ENCODE results near the gene ITGA1.

ITGA1 gene

DNA sequence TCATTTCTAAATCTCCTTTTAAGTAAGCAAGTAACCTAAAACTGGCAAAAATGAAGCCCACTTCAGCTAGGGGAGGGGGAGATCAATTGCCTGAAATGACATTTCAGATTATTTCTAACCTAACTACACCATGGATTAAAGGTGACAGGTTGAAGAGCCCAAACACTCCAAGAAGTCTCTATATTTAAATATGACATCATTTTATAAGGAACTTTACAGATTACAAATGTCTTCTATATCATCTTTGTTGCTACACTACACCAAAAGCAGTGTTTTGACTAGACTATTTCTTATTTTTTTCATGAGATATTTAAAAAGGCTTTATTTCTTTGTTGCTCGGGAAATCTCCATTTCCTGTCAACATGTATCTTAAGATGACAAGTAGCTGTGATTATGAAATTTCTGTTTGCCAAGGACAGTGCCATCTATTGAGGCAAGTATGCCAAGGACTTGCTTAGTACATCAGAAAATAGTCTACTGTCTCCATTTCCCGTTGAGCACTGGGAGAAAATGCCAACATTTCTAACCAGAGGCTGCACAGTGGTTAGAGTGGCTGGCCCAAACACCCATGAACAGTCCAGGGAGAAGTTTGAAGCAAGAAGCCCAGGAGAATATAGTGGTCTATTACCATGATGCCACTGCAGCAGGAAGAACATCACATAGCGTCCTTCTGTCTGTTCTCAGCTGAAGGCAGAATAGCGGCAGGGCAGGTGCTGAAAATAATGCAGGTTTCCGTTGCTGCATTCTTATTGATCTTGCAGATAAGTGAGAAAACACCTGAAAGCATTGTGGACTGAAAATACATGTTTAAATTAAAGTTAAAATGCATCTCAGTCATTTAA, 108.1 kb downstream of the ITGA1 start:
- no peak for DNase-seq (ENCODE audit: low read depth in 2 of 2)

DNA sequence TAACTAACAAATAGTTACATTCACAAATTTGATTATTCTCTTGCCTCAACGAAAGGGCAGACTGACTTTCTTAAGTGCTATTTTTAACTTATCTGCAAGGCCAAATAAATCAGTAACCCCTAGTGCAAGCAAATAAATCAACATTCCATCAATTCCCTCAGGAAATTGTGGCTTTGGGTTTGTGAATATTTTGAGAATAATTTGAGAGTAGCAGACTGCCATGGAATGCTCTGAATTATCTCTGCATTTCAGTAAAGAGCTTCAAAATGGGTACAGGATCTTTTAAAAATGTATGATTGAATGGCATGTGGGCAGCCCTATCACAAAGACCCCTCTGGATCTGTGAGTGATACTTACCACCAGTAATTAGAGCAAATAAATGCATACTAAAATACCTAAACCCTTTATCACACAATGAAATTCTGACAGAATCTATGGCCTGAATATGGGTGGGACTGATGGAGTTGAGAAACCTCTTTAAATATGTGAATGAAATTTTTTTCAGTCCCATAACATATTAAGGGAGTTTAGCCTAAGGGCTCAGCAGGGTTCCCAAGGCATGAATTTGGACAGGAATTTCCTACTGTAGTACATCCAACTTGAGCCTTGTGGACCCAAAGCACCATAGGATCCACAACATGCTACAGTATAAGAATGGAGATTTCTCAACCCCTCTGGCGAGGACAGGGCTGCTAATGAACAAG, 109.0 kb downstream of the ITGA1 start:
- DNase-seq (ENCODE audit: low read depth in 2 of 2), result no peak

DNA sequence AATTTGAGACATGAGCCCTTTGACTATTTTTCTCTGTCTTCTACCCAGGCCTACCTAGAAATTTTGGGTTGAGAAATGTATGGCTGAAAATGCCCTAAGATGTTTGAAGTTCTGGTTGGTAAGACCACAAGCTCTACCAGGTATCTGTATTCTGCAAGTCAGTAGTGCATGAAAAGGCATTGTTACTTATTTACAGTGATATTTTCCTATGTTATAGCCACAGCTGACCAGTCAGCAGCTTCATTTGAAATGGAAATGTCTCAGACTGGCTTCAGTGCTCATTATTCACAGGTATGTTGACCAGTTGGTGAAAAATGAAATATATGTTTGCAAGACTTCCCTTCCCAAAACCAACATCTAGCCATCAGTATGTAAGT, 109.5 kb downstream of the ITGA1 start:
- no peak for DNase-seq (ENCODE audit: low read depth in 2 of 2)

DNA sequence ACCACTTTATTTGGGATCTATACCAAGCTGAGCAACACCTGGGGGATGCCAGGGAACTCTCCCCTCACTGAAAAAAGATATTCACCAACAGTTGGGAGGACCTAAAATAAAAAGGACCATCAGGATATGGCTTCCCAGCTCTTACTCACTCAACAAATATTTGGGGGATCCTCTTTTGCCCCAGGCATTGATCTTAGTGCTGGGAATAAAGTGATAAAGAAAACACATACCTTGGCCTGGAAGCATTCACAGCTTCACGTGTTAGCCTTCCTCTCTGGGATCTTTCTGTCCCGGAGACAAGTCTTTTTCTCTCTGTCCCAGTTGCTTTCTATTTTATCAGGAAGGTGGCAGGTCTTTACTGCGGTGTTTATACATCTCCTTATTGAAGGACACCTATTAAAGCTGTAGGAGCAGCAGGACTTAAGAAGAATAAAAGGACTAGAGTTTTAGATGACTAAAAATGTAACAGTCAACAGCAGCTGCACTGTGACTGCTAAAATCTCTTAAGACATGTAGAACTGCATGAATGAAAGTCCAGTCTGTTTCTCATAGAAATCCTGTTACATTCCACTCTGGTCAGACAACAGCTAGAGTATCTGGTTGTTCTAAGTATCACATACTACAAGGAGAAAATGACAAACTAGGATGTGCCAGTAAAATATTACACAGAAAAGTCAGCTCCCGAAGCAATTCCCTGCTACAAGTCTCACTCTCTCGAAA, 111.4 kb downstream of the ITGA1 start:
- no peak for DNase-seq (ENCODE audit: low read depth in 2 of 2)

DNA sequence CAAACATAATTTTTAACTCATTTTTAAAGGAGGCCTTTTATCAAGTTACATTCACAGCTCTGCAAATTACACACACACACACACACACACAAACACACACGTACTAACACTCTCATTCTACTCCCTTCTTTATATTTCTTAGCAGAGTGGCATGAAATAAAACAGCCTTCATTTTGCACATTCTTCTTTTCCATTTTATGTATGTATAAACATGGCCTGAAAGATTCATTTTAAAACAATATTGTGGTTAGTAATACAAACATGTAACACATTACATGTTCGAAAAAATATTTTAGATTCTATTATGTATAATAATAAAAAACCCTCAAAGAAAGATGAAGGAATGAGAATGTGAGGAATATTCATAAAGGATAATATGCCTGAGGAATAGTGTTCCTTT, 115.4 kb downstream of the ITGA1 start:
- no peak for DNase-seq (ENCODE audit: low read depth in 2 of 2)

DNA sequence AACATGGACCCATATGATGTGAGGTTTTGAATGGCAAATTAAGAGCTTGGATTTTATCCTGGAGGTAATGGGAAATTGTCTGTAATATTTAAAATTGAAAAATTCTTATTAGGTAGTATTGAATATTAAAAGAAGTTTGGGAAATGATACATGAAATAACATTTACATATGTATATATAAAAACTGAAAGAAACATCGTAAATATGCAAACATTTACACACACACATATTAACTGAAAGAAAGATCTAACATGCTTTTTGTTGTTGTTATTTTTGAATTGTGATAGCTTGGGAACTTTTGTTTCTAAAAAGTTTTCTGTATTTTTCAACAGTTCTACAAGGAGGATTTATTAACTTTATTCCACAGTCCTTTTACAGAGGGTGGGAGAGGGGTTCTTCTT, 118.6 kb downstream of the ITGA1 start:
- DNase-seq (ENCODE audit: low read depth in 2 of 2), result no peak

DNA sequence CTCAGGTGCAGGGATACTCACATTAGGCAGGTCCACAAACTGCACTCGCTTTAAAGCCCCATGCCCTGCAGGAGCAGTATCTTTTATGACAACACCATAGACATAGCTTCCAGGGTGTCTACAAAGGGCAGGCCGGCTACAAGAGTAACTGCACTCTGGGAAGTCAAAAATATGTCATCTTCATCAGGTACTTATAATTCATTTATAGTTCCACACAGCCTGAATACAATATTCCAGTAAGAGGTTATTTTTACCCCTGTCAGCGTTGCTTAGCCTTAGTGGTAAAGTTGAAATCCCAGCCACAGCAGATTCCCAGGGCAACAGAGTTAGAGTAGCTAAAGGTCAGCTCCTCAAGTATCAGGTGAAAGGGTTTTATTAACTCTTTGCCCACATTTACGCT, 119.1 kb downstream of the ITGA1 start:
- DNase-seq (ENCODE audit: low read depth in 2 of 2), result no peak

DNA sequence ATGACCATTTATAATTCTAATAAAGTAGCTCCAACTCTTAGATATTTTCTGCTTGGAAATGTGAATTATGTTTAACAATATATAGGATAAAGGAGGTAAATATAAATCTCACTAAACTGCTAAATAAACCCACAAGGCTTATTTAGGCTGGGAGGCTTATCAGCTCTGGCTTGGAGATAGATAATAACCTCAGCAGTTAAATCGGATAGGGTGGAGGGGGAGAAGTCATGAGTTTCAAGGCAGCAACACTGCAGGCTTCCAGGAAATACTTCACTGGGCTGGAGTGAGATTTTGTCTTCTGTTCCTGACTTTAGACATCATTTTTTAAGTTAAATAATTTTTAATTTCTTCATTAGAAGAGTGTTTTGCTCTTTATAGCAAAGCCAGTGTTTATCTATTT, 121.5 kb downstream of the ITGA1 start:
- DNase-seq (ENCODE audit: low read depth in 2 of 2), result no peak

DNA sequence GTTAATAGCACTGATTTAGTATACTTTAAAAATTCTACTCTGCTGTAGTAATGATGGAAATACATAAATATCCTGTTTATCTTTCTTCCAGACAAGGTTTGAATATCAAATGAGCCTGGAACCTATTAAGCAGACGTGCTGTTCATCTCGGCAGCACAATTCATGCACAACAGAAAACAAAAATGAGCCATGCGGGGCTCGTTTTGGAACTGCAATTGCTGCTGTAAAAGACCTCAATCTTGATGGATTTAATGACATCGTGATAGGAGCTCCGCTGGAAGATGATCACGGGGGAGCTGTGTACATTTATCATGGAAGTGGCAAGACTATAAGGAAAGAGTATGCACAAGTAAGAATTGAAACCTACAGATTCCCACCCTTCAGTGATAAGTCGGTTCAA, 122.4 kb downstream of the ITGA1 start:
- no peak for DNase-seq (ENCODE audit: low read depth in 2 of 2)

DNA sequence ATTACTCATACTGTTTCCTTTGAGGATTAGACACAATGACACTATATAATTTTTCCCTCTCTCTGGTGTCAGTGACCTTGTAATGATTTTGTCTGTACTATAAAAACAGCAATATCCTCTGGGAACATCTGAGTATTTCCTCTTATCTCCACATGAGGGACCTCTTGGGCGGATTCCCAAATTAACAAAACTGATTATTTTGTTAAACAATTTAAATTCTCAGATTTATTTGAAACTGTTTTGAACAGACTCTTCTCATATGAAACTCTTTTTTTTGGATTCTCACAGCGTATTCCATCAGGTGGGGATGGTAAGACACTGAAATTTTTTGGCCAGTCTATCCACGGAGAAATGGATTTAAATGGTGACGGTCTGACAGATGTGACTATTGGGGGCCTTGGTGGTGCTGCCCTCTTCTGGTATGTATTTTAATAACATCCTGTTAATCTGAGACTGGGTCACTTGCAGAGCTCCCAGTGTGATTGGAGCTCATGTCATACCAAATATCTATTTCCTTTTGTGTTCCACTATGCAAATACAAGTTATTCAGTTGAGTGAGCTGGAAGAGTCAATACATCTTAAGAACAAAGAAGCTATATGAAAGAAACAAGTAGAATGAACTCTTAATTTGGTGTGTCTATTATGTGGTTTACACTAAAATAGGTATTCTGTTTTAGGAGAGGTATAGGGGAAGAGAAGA, 127.6 kb downstream of the ITGA1 start:
- peak; percentile 12 to 22 for DNase-seq (ENCODE audit: low read depth in 2 of 2)

DNA sequence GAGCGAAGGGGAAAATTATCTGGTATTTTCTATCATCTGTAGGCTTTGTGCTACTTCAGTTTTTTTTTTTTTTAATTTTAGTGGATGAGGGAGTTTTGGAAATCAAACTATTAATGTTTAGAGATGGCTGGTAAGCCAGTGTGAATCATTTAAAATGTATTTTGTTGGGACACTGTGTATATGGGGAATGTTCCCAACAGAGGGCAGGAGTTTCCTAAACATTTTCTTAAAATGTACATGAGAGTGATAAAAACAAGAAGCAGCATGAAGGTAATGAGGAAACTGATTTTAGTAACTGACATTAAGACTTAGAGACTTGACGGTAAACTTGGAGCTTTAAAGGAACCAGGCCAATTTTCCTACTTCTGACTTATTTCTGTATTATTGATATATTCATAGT, 133.2 kb downstream of the ITGA1 start:
- DNase-seq (ENCODE audit: low read depth in 2 of 2), result no peak

DNA sequence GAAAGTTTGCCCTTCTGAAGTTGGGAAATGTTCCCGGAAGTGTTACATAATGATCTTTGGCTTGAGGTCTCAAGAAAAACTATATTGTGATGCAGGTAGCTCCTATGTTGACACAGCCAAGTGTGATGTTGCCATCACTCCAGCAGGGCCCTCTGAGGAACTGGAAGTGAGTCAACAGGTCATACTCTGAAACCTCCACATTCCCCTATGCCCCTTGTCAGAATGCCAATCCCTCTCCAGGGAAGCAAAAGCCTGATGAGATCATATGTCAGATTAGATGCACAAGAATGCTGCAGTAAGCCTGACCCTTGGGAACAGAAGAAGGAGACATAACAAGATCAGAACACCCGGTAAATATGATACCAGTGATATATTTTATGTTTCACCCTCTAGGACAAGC, 134.7 kb downstream of the ITGA1 start:
- DNase-seq (ENCODE audit: low read depth in 2 of 2), result no peak

DNA sequence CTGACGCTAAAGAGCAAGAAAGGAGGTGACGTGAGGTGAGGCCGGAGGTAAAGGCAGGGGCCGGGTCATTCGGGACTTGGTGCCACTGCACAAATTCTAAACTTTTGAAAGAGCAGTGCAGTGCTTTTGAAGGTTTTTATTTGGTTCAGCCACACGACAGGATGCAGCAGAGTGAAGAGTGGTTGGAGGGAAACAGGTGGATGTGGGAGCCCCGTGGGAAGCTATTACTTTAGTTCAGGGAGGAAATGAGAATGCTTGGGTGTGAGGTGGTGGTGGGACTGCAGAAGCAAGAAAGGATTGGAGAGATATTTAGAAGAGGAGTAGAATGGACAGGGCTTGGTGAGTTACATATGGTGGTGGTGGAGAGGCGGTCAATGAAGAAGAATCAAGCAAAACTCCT, 136.7 kb downstream of the ITGA1 start:
- no peak for DNase-seq (ENCODE audit: low read depth in 2 of 2)

DNA sequence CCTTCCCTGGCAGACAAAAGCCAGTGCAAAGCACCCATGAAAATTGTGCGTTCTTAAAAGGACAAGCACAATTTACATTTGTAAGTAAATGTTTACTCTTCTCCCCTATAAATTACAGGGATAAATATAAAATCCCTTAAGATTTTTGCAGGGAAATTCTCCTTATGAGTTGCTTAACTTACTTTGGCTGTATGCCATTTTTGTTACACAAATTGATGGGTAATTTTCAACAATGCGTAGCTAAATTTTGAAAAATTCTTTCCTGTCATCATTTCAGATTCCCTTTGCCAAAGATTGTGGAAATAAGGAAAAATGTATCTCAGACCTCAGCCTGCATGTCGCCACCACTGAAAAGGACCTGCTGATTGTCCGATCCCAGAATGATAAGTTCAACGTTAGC, 137.3 kb downstream of the ITGA1 start:
- DNase-seq (ENCODE audit: low read depth in 2 of 2), result no peak

DNA sequence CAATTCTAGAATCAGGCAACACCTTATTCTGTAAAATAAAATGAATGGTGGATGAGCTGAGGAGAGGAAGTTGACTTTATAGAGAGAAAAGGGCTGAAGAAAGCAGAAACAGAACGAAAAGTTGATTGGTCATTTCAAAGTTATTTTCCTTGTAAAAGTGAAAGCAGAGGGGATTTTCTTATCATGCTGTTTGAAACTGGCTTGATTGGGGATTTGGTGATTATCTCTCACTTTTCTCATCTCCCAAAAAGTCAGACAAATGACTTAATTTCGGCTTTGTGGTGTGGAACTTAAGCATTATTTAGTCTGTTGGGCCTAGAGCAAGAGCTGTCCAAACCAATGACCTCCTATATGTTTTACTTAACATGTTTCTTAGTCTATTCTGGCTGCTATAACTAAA, 141.0 kb downstream of the ITGA1 start:
- no peak for DNase-seq (ENCODE audit: low read depth in 2 of 2)

DNA sequence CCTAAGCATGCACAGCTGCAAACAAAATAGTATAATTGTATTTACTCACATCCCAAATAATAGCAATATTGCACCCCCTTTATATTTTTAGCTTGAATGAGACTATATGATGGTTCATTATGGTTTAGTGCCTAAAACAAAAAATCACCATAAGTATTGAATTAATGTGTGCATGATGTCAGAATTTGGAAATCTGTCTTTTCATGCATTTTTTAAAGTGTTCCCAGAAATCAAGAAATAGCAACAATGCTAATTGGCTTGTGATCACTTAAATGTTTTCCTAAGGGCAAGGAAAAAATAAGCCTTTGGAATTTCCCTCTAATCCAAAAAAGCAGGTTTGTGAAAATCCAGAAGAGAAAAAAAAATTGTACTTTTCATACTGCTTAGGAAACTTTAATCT, 150.5 kb downstream of the ITGA1 start:
- no peak for DNase-seq (ENCODE audit: low read depth in 2 of 2)

DNA sequence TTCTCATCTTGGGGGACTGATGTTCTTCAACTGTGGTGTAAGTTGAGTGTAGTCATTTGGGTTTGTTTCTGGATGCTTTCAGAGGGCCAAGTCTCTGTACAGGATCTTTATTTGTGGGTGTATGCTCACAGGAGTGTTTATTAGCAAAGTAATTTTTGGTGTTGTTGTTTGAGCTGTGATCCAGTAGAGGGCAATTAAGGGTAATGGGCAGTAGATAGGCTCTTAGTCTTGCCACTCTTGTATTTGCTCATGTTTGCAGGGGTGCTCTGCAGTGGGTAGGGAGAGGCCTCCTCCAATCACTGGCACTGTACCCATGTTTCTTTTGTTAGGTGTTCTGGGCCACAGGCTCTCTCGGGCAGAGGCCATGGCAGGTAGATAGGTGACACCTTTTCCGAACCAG, 155.6 kb downstream of the ITGA1 start:
- DNase-seq (ENCODE audit: low read depth in 2 of 2), result no peak

DNA sequence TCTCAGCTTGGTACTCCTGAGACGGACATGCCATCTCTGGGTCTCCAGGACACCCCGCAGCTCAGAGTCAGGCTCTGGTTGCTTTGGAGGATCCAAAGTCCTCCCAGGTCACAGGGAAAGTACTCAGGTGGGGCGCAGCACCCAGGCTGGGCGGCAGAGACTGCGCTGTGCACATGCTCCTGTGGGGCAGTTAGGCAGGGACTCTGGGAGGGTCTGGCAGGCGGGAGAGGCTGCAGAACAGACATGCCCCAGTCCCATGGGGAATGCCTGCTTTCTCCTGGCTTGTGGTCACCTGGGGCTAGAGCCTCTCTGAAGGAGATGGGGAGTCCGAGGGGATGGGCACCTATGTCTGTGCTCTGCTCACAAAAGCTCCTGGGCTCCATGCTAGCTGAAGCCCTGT, 156.1 kb downstream of the ITGA1 start:
- DNase-seq (ENCODE audit: low read depth in 2 of 2), result no peak

DNA sequence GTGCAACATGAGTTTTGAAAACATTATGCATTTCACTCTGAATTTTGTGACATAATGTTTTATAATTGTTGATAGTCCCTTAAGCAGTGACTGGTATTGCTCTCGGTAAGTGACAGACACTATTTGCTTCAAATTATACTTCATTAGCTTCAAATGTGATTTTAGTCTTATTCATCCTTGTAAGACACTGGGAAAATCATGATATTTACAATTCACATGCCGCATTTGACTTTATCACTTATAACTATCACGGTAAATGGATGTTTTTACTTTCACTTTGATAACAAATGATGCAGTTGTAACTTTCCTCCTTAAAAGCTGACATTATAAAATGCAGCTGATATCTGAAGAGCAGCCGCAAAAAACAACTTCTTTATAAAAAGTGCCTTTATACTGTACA, 157.3 kb downstream of the ITGA1 start:
- no peak for DNase-seq (ENCODE audit: low read depth in 2 of 2)

DNA sequence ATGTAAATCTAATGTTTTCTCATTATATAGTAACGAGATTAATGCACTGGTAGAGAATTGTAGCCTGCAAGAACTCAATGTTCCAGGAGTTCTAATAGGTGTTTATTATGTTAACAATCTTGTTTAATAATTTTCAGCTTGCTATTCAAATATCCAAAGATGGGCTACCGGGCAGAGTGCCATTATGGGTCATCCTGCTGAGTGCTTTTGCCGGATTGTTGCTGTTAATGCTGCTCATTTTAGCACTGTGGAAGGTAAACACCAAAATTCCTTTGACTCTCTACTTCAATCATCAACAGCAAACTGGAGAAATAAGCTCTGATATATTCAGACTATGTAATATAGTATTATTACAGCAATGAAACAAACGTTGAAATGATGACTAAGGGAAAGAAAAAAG, 159.5 kb downstream of the ITGA1 start:
- no peak for DNase-seq (ENCODE audit: low read depth in 2 of 2)

DNA sequence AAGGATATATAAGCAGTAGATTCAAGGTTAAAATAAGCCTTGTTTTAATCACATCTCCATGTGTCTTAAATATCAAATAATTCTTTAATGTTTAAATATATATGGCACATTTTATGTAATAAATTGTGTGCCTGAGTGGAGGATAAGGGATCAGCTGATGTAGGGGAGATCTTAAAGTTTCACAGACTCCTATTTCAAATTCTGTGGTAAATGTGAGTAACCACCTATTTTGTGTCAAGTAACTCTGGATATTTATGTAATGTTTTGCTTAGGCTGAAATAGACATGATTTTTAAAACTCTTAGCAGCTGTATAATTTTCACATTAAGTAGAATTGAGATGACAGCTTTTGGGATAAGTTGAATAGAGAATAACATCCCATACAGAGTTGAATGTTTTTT, 160.1 kb downstream of the ITGA1 start:
- DNase-seq (ENCODE audit: low read depth in 2 of 2), result no peak

DNA sequence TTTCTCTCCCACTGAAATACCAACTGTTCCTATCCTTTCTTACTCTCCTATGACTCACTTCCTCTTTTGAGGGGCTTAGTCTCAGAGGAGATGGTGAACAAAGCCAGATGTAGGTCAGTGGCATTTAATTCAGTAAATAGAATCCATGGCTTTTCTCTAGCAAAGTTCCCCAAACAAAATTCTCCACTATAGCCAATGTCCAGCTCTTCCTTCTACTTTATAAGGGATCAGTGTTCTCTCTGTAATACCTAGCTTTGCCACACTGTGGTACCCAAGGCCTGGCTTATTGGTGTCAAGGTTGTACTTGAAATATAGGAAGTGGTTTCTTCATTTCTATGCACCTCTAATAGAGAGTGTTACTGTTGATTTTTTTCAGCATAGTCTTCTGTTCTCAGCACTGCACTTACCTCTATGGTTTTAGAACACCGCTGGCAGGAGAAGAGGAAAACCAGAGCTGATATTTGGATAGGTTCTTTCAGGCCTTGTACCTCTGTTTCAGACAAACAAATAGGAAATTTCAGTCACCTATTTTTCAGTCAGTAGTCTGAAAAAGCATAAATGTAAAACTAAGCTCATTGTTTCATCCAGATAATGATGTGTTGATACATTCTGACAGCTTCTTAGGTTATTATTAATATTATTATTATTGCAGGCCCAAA, 160.8 kb downstream of the ITGA1 start:
- peak; percentile 22 to 47 for DNase-seq (ENCODE audit: low read depth in 2 of 2)

Data from stimulated activated CD4-positive, alpha-beta T cell treated with anti-CD3 and anti-CD28 coated beads, Interleukin-4, amount 100 ng/mL, for 48 hours (primary cell).